Skin of body (tissue), 2 donors: ENCODE measurements around the gene TULP3. TPM values are rescaled to one million over a fixed set of nuclear protein-coding genes. Genes with fewer than 3 reads are reported as not detected.
A peak's percentile ranks its signal among the peaks of the same experiment; 100 is the strongest.

Experiments used
- DNase-seq: peaks from one replicate; lab custom pipeline; 2025; lab: John Stamatoyannopoulos, UW
- total RNA-seq: library from RNA; depleted of rRNA; stranded (reverse); fragments of >200 nt; gene quantifications from one replicate; pipeline ENCODE4 v1.2.3, GENCODE V29; 2014

The TULP3 gene
- total RNA-seq, 1 donor from 2014 or later, result 17.6 TPM

- DNase-seq, result peak; percentile 66
Observed at GRCh38 chr12:2877047-2877952, 13.4 kb upstream of the TULP3 start, which contains the start of the genes FOXM1 and RHNO1. Gene FOXM1, minus strand, starts transcription at chr12:2877174. Its CDS starts 2,696 bp downstream, at chr12:2874478. Gene RHNO1, plus strand, starts transcription at chr12:2877223. Its CDS starts 8,144 bp downstream, at chr12:2885367.

GRCh38 chr12:2877953-2878732, 12.5 kb upstream of the TULP3 start:
- DNase-seq, result no peak

GRCh38 chr12:2879853-2880252, 10.8 kb upstream of the TULP3 start:
- DNase-seq, result no peak

- DNase-seq, result no peak
Observed at GRCh38 chr12:2884810-2885209, 5.9 kb upstream of the TULP3 start.

DNA sequence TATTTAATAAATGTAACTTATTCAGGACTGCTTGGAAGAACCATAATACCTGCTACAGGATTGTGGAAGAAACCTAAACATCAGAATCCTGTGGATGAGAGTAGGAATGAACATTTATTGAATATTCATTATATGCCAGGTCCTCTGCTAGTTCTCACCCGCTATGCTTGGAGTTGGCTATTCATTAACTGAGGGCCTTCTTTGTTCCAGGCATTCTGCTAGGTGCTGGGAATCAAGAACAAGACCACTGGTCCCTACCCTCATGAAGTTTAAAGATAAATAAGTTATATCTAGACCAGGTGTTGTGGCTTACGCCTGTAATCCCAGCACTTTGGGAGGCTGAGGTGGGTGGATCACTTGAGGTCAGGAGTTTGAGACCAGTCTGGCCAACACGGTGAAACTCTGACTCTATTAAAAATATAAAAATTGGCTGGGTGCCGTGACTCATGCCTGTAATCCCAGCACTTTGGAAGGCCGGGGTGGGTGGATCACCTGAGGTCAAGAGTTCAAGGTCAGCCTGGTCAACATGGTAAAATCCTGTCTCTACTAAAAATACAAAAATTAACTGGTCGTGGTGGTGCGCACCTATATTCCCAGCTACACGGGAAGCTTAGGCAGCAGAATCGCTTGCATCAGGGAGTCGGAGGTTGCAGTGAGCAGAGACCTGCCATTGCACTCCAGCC, 3.8 kb upstream of the TULP3 start:
- no peak for DNase-seq

GRCh38 chr12:2890001-2890387, 697 bp upstream of the TULP3 start:
- DNase-seq, result no peak

GRCh38 chr12:2891240-2892053, 756 bp downstream of the TULP3 start:
- DNase-seq, result peak; percentile 67

DNA sequence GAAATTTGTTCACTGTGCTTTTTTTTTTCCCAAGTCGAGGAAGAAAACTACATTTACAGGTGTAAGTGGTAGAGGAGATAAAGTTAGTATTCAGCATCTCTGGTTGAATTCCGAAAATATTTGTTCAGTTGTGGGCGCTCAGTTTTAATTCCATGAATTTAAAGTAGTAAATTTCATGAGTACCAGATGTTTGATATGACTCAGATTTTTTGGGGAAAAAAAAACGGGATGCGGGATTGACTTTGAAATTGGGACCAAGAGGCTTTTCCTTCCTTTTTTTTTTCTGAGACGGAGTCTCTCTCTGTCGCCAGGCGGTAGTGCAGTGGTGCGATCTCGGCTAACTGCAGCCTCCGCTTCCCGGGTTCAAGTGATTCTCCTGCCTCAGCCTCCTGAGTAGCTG, 1.6 kb downstream of the TULP3 start:
- peak; percentile 2 for DNase-seq

GRCh38 chr12:2893007-2893406, 2.3 kb downstream of the TULP3 start:
- DNase-seq, result no peak

GRCh38 chr12:2895051-2895451, 4.4 kb downstream of the TULP3 start:
- peak; percentile 29 for DNase-seq

DNA sequence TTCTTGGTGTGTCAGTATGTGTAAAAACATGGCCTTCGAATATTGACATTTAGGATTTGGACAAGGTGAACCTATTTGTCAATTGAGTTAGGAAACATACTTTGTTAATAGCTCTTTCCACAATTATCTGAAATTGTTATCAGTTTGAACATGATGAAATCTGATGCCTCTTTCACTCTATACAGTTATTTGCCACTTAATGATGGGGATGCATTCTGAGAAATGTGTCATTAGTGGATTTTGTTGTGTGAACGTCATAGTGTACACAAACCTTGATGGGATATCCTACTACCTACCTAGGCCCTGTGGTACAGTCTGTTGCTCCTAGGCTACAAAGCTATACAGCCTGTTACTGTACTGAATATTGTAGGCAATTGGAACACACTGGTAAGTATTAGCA, 4.8 kb downstream of the TULP3 start:
- DNase-seq, result no peak

DNA sequence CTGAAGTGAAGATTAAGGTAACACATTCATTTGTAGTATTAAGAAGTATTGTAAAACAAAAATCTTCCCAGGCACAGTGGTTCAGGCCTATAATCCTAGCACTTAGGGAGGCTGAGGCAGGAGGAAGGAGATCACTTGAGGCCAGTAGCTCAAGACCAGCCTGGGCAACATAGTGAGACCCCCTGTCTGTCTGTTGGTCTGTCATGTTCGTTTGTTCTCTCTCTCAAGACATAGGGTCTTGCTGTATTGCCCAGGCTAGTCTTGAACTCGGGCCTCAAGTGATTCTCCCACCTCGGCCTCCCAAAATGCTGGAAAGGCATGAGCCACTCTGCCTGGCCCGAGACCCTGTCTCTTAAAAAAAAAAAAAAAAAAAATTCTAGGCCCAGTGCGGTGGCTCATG, 6.7 kb downstream of the TULP3 start:
- DNase-seq, result no peak

DNA sequence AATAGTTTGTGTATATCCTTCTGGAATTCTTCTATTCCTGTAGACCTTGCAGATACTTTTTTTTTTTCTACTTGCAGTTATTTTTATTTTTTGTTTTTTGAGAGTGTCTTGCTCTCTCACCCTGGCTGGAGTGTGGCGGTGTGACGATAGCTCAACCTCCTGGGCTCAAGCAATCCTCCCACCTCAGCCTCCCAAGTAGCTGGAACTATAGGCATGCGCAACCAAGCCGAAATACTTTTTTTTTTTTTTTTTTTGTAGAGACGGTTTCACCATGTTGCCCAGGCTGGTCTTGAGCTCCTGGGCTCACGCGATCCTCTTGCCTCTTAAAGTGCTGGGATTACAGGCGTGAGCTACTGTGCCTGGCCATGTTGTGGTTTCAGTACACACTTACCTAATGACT, 10.0 kb downstream of the TULP3 start:
- DNase-seq, result no peak

- no peak for DNase-seq
Observed at GRCh38 chr12:2902272-2902880, 11.7 kb downstream of the TULP3 start.

- no peak for DNase-seq
Observed at GRCh38 chr12:2904260-2904659, 13.6 kb downstream of the TULP3 start.

- no peak for DNase-seq
Observed at GRCh38 chr12:2912216-2912575, 21.5 kb downstream of the TULP3 start.

DNA sequence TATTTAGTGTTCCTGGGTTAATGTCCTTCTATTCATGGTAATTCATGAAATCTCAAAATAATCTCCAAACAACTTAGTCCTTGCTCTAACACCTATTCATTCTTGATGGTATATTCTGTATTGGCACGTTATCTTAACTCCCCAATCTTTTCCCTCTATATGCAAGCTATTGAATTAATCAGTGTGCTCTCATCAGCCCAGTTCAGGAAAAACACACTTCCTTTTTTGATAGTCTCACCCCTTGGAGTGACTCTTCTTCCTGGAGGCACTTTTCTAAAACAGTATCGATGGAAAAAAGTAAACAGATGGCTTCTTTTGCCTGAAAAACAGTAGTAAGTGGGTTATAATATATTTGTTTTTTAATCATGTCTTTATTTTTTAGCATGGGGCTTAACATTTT, 28.6 kb downstream of the TULP3 start:
- DNase-seq, result no peak

- no peak for DNase-seq
Observed at GRCh38 chr12:2922329-2922728, 31.6 kb downstream of the TULP3 start.

GRCh38 chr12:2923057-2923456, 32.4 kb downstream of the TULP3 start:
- no peak for DNase-seq

DNA sequence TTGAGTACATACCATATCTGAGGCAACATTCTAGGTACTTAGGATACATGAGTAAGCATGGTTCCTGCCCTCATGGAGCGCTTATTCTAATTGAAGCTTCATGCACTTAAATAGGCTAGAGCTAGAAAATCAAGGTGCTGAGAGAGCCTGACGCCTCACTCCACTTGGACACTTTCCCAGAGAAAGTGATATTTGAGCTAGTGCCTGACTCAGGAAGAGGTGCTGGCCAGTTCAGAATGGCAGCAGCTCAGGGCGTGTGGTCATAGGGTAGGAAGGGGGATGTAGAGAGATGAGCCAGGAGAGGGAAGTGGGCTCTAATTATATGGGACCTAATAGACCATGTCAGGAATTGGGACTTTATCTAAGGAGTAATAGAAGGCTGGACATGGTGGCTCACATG, 33.3 kb downstream of the TULP3 start:
- DNase-seq, result no peak
